Activated CD8-positive, alpha-beta memory T cell treated with anti-CD3 and anti-CD28 coated beads for 1 hour (primary cell): Measurements from ENCODE around the gene GRID2.

Experiments
- DNase-seq, 2 donors: peaks; one replicate each; pipeline ENCODE4 v3.0.0-alpha.2; 2020; ENCODE audit warnings: low read depth in 1 of 2; ENCODE audit errors: extremely low read depth in 1 of 2

GRID2 gene

DNA sequence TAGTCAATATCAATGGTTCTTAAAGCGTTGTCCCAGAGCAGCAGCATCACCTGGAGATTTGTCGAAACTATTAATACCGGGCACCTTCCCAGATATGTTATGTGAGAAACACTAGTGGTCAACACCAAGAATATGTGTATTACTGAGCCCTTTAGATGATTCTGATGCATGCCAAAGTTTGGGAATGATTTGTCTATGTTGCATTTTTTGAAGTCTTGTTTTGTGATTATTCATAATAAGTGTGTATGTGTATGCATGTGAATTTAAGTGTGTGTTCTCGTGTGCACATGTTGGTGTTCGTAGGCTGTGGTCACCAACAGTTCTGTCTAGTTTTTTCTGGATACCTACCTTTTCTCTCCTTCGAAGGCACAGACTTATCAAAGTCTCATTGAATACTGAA is 749.4 kb downstream of the GRID2 start:
- DNase-seq = no peak

DNA sequence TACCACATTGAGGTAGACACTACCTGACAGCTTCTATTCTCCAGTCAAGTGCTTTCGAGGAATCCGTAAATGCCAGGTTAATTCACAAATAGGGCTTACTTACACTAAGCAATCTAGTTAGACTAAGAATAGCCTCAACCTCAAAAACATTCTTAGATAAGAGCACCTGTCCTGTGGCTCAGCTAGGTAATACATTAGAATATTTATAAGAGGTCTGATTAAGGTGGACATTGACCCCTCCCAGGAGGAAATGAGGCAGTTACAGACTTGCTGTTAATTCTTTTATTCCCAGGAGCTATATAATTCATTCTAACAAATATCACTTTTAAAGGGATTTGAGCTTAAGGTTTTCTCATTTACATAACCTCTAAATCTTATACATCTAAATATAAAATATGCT is 758.1 kb downstream of the GRID2 start:
- no peak for DNase-seq

GRCh38 chr4:93063325-93063724 is 759.6 kb downstream of the GRID2 start:
- no peak for DNase-seq

DNA sequence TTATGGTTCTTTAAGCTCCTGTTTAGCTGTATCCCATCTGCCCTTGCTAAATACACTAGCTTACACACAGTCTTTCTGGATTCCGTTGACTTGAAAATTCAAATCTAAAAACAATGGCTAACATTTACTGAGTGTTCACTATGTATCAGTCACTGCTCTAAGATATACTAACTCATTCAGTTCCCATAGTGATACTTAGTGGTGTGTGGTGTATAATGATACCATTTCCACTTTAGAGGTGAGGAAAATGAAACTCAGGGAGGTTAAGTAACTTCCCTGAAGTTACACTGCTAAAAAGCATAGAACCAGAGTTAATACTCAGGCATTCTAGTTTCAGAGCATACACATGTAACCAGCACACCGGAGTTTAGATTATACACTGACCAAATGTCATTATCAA is 762.0 kb downstream of the GRID2 start:
- no peak for DNase-seq

GRCh38 chr4:93066749-93067148 is 763.0 kb downstream of the GRID2 start:
- no peak for DNase-seq

- no peak for DNase-seq
Observed at GRCh38 chr4:93072292-93072691, 768.5 kb downstream of the GRID2 start.

DNA sequence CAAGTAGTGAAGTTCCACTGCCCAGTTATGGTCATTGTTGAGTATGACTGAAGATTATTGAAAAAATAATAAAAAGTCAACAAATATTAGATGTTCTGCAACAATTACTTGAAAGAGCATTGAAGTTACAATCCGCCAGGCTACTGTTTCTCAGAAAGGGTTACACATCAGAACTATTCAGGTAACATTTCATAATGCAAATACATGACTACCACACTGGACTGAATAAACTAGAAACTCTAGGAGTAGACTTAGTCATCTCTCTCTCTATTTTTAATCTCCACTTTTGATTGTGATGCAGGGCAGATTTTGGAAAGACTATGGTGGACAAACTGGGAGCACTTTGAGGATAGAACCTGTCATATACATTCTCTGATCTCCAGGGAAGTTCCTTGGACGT is 776.5 kb downstream of the GRID2 start:
- no peak for DNase-seq

DNA sequence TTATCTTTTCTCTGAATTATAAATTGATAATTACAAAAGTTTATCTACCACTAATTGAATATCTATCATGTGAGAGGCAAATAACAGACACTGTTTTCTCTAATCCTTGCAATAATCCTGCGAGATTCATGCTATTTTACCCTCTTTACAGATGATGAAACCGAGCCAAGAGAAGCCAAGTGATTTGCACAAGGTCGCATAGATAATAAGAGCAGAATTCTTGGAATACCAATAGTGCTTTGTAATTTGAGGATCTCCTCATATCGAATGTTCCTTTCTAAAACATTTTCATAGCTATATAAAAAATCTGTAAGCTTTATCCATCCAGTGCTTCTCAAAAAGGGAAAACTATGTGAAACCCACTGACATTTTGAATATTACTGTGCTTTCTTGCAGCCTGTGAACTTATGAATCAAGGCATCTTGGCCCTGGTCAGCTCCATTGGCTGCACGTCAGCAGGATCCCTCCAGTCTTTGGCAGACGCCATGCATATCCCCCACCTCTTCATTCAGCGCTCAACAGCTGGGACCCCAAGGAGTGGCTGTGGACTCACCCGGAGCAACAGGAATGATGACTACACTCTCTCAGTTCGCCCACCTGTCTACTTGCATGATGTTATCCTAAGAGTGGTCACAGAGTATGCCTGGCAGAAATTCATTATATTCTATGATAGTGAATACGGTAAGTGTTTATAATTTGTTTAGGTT is 781.0 kb downstream of the GRID2 start:
- DNase-seq = no peak

DNA sequence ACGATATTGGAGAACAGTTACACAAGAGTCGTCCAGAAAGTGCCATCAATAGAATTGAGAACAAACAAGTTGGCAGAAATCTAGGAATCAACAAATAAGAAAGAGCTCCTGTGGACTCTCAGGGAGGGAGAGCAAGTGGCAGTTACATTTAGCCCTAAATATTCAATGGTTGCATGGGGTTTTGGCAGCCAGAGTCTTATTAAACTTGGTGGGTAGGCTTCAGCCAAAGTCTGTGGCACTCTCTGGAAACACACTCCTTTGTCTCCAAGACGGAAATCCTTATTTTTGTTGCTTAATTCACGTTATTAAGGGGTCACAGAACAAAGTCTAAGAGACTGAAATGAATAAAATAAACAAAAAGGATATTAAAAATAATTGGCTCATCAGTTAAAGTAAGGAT is 782.6 kb downstream of the GRID2 start:
- no peak for DNase-seq

DNA sequence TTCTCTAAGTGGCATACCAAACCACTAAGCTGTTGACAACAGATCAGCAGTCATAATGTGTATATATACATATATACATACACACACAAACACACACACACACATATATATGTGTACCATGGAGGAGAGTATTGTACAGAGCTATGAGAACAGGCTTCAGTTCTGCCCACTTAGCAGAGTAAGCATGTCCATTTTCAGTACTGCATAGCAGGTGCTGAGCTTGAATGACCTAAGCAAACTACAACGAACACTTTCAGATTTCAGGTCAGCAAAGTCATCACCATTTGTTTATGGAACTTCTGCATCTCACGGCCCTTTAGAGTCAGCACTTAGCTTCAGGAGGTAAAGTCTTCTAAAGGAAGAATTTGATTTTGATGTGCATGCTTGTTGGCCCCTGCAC is 789.0 kb downstream of the GRID2 start:
- no peak for DNase-seq

DNA sequence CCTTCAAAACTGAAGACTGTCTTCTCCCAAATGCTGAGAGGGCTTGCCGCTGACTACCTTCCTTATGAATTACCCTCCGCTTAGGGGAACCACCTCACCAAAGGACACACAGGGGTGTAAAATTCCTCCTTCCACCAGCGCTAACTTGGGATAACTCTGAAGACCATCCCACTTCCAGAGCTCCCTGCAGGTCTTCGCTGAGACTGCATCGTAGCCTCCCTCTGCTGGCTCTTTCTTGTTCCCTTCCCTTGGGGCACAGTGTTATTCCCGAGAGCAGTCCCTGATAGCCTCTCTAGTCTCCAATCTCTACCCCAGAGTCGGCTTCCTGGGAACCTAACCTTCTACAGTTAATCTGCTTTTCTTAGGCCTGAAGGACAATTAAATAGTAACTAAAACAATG is 799.3 kb downstream of the GRID2 start:
- DNase-seq = no peak

DNA sequence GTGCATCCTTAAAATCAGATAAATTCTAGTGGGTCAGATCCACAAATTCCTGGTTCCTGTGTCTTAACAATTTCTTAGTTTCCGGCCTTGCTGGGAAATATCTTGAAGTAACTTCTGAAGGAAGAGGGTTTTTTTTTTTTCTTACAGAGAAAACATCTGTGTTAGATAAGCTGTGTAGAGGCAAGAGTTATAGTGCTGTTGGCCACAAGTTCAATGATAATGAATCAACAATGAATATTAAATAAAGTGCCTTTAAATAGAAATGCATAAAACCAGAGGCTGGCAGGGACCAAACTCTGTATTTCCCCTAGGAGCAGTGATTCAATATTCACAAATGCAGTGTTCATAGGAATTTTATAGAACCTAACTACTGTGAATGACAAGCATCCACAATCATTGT is 812.9 kb downstream of the GRID2 start:
- DNase-seq = no peak

DNA sequence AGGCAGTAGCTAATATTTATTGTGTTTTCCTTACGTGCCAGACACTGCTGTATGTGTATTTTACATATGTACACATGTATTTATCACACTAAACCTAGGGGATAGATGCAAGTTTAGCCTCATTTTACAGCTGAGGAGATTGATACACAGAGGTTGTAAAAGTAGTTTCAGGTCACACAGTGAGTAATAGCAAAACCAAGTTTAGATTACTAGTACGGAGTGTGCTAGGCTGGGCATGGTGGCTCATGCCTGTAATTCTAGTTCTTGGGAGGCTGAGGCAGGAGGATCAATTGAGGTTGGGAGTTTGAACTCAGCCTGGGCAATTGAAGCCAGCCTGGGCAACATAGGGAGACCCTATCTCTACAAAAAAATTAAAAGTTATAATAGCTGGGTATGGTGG is 823.7 kb downstream of the GRID2 start:
- DNase-seq = no peak

GRCh38 chr4:93132631-93133030 is 828.9 kb downstream of the GRID2 start:
- no peak for DNase-seq

DNA sequence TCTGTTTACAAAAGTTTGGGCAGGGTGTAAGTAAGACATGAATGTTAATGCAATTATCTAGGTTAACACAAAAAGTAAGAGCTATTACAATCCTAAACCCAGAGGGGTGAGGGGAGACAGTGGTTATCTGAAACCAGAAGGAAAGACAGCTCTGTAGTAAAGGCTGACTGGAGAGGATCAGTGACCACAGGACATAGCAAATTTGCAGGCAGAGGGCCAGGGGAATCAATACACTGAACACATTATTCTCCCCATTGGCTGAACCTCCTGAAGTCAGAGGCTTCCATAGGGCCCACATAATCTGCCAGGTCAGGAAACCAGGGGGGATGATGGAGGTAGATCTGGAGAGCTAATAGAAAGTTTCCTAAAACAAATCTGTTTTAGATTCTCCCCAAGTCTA is 835.4 kb downstream of the GRID2 start:
- no peak for DNase-seq

DNA sequence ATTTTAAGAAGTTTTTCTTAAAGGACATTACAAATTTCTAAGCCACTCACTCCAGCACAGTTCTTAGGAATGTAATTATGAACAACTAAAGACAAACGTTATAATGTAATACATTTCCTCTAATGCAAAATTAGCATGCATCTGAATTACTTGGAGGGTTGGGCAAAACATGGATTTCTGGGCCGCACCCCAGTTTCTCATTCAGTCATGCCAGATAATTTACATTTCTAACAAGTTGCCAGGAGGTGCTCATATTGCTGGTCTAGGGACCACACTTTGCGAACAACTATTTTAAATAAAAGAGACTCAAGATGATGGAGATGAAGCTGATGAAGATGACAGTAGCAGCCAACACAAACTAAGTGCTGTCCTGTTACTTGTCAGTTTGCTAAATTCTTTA is 840.1 kb downstream of the GRID2 start:
- no peak for DNase-seq

DNA sequence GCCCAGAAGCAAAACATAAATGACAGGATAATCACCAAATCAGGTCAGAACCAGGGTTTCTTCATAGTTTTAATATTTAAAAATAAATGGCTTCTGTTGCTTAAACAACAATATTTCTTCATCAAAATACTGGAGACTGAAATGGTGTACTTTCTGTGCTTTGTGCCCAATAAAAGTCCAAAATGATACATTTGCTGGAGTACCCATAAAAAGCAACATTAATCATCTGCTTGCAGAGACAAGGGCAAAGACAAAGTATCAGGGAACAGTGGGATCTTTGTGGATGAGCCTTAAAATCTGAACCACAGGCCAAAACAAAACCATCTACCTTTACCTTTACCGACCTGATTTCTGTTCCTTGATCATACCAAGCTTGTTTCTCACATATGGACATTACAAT is 840.9 kb downstream of the GRID2 start:
- DNase-seq = no peak

- DNase-seq = no peak
Observed at GRCh38 chr4:93147524-93148212, 843.9 kb downstream of the GRID2 start.

GRCh38 chr4:93152491-93152890 is 848.7 kb downstream of the GRID2 start:
- no peak for DNase-seq

DNA sequence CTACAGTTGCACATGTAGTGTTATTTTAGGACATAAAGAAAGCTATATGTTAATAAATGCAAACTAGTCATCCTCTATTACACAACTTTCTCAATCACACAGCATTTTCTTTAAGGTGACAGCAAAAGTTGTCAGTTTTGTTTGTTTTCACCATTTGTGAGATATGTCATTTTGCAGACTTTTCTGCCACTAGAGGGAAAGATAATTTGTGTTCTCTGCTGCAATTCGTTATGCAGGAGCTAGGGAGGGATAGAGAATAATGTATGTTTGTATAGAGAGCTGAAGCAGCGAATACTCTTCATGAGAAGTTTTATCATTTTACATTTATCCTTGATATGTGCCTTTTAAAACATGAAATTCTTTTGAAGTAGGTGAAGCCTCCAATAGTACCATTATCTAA is 854.2 kb downstream of the GRID2 start:
- no peak for DNase-seq

DNA sequence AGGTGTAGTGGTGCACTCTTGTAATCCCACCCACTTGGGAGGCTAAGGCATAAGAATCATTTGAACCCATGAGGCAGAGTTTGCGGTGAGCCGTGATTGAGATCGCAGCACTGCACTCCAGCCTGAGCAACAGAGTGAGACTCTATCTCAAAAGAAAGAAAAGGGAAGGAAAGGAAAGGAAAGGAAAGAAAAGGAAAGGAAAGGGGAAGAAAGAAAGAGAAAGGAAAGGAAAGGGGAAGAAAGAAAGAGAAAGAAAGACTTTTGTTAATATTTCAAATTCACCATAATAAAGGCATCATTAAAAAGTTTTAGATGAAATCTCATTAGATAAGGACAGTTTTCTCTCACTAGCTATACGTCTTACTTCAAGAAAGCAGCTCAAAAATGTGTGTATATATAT is 864.3 kb downstream of the GRID2 start:
- DNase-seq = no peak

GRCh38 chr4:93169966-93170365 is 866.2 kb downstream of the GRID2 start:
- DNase-seq = no peak

GRCh38 chr4:93174598-93174997 is 870.8 kb downstream of the GRID2 start:
- DNase-seq = no peak
